HG03139 (cell line): ENCODE results near the gene GTF2IRD2.
"Not testable (repeated sequence)": the region's sequence is repeated elsewhere in the genome, so short reads cannot be mapped to it uniquely, and the experiment has no call there.

ENCODE experiments used
- ATAC-seq: cut with Tn5 transposase; IDR thresholded peaks from one replicate; pipeline ENCODE4 v1.9.1; 2021; ENCODE audit not compliant: unreplicated experiment

Gene GTF2IRD2

DNA sequence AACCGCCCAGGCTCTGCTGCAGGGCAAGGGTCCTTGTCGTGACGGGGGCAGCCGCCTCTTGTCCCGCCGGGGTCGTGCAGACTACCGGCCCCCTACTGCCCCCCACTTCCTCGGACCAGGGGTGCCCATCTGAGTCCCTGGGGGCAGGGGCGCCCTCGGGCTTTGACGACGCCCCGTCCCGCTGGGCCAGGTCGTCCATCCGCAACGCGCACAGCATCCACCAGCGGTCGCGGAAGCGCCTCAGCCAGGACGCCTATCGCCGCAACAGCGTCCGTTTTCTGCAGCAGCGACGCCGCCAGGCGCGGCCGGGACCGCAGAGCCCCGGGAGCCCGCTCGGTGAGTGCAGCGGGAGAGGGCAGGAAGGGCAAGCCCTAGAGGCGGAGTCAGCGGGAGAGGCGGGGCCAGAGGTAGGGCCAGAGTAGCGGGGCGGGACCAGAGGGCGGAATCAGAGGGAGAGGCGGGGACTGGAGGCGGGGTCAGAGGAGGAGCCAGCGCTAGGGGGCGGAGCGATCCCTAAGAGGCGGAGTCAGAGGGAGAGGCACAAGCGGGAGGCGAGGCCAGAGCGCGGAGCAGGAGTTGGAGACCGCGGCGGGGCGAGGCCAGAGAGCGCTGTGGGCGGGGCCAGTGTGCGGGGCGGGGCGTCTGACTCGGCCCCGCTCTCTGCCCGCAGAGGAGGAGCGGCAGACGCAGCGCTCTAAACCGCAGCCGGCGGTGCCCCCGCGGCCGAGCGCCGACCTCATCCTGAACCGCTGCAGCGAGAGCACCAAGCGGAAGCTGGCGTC, 62.8 kb downstream of the GTF2IRD2 start:
- ATAC-seq, result peak; percentile 87

DNA sequence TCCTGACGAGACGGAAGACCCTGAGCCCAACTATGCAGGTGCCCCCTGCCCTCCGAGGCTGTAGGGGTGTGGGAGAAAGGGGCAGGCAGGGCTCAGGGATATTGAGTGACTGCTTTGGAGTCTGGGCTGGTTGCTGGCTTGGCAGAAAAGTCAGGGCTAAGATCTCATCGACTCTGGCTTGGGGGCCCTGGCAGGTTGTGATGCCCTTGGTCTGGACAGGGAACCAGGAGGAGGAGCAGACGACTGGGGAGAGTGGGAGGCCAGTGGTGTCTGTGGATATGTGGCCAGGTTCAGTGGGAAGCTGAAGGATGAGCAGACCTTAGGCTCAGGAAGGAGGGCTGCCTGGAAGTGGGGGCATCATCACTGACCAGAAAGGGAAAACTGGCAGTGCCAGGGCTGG, 67.8 kb downstream of the GTF2IRD2 start:
- not testable (repeated sequence) for ATAC-seq

DNA sequence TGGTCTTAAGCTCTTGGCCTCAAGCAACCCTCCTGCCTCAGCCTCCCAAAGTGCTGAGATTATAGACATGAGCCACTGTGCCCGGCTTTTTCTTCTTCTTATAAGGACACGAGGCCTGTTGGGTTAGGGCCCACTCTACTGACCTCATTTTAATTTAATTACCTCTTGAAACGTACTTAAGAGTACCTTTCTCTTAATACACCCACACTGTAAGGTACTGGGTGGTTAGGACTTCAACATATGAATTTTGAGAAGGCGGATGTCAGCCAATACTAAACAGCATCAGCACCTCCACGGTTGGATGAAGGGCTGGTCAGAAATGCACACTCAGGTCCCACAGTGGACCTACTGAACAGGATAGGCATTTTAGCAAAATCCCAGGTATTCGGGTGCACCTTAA, 69.7 kb downstream of the GTF2IRD2 start:
- not testable (repeated sequence) for ATAC-seq

DNA sequence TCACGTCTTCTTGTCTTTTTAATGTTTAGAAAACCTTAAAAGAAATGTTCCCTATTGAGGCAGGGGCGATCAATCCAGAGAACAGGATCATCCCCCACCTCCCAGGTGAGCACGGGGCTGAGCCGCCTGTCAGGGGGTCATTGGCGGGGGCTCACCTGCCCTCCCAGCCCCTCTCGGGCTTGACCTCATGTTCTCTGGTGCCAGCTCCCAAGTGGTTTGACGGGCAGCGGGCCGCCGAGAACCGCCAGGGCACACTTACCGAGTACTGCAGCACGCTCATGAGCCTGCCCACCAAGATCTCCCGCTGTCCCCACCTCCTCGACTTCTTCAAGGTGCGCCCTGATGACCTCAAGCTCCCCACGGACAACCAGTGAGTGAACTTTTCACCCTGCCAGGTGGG, 72.4 kb downstream of the GTF2IRD2 start:
- not testable (repeated sequence) for ATAC-seq

DNA sequence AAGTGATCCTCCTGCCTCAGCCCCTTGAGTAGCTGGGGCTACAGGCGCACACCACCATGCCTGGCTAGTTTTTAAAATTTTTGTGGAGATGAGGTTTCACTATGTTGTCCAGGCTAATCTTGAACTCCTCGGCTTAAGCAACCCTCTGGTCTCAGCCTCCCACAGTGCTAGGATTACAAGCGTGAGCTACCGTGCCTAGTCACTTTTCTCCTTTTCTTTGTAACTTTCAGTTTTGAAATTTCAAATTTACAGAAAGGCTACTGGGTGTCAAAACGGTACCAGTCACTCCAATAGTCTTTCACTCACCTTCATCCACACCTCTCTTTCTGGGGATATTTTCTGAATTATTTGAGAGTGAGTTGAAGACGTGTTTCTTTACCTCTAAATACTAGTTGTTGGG, 76.3 kb downstream of the GTF2IRD2 start:
- ATAC-seq, result not testable (repeated sequence)

DNA sequence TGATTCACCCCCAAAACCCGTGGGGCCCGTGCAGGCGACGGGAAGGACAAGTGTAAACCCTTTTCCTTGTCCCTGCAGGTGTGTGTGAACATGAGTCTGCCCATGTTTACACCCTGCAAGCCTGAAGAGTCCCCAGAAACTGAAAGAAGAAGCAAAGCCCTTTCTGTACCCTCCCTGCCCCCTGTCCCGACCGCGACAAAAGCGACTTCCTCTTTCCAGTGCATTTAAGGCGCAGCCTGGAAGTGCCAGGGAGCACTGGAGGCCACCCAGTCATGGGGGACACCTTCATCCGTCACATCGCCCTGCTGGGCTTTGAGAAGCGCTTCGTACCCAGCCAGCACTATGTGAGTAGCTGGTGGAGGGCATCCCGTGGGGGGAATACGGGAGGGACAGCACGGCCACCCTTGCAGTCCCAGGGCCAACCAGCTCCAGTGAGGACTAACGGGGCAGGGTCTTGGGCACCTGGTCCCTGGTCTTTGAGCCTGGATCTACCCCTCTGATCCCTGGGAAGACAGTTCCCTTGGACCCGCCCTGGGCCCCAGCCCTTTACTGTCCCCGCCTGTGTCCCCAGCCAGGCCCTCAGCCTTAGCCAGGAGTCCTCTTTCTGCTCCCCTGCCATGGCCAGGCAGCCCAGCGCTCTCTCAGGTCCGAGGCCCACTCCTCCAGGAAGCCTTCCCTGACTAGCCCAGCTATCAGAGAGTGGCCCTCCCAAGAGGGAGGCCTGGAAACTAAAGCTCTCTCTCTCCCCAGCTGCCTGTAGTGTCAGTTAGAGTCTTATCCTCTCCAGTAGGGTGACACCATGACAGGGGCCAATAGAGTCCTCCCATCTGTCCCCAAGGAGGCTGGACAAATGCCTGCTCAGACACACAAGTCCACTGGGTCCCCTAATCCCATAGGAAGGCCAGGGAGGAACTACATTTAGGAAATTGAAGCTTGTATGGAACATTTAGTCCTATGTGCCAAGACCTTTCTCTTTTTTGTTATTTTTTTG, 77.3 kb downstream of the GTF2IRD2 start, which contains the start of gene NCF1:
Gene NCF1 (plus strand): TSS at position 252 of the 991 bp plus-strand sequence. CDS start 21 bp downstream, at position 273.
- ATAC-seq, result peak; percentile 72

DNA sequence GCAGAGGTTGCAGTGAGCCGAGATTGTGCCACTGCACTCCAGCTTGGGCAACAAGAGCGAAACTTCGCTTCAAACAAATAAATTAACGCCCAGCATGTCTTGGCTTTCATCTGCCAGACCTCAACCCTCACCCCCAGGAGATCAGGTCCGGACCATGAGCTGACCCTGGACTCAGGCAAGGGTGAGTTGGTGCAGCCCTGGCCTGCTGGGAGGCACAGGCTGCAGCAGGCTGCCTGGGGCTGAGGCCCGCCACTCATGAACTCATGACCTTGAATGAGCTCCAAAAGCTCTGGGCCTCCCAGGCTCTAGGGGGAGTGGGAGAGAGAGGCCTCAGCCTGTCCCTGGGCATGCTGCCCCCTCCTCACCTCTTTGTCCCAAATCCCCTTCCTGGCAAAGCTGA, 79.3 kb downstream of the GTF2IRD2 start:
- ATAC-seq, result not testable (repeated sequence)

DNA sequence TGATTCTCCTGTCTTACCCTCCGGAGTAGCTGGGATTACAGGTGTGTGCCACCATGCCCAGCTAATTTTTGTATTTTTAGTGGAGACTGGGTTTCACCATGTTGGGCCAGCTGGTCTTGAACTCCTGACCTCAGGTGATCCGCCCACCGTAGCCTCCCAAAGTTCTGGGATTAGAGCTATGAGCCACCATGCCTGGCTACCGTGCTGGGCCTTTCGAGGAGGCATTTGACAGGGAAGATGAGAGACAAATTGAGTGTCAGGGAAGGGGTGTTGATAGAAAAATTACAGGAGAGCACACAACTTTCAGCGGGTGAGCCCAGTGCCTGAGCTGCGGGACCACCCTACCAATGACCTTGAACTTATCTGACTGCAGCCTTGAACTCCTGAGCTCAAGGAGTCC, 81.3 kb downstream of the GTF2IRD2 start:
- not testable (repeated sequence) for ATAC-seq

DNA sequence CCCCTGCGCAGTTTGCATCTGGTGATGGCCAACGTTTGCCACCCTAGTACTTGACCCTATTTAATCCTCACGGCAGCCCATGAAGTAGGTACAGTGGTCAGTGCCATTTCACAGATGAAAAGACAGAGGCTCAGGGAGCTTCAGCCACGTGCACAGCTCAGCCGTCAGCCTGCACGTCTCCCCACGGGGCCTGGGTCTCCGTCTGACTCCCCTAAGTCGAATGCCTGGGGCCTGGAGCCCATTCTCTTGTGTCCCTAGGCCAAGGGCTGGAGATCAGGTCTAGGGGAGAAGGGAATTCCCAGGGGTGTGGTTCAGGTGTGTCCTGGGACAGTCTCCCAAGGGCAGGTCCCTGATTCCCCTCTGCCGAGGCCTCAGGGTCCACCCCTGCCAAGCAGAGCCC, 84.4 kb downstream of the GTF2IRD2 start:
- not testable (repeated sequence) for ATAC-seq

DNA sequence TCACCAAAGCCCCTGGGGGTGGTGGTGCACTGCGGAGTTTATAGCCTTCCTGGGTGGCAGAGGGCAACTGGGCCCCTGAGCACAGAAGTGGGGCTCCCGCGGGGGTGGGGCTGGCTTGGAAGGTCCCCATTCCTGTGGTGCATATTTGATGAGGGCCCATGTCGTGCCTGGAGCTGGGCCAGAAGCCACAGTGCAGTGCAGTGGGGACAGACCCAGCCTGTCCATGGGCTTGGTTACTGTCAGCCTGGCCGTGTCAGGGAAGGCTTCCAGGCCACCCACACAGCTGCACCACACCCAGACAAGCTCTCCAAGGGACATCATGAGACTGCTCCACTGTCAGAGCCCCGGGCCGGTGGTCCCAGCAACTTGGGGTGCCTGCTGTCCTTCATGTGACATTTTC, 84.9 kb downstream of the GTF2IRD2 start:
- not testable (repeated sequence) for ATAC-seq

DNA sequence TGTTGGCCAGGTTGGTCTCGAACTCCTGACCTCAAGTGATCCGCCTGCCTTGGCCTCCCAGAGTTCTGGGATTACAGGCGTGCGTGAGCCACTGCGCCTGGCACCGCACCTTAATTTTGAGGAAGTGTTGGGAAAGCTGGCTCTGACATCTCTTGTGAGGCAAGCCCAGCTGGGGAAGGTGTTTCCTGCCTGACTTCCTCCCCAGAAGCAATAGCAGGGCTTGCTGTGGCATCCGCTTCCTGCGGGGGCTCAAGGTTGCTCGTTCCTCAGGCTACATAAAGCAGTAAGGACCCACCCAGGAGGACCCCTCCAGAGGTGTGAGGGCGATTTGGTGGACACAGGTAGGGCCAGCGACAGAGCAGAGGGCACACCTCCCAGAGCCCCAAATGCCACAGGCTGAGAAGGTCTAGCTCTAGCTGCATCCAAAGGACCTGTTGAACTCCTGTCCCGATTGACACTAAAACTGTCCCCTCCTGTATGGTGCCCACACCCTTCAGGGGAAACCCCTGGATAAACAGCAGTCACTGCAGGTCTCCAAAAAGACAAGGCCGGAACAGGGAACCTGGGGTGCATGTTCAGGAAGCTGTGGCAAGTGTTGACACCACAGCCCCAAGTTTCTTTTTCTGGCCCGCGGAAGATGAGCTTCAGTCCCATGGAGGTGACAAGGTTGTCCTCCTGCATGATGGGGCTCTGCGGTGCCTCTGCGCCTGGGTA, 86.0 kb downstream of the GTF2IRD2 start:
- ATAC-seq, result not testable (repeated sequence)

DNA sequence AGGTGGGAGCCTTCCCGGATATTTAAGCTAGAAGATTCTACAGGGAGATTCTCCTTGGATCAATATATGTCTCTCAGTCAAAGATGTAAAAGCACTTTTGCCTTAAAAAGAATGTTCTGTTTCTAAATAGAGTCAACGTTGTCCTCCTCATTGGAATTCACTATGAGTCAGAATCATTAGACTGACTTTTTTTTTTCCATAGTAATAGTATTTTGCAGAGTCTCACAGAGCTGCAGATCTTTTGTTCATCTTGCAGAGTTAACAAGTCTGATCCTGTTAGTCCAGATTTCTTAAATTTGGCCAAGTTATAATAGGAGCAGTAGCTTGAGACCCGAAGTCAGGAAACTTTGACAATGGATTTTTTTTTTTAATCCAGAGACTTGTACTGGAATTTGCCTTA, 92.4 kb downstream of the GTF2IRD2 start:
- ATAC-seq, result not testable (repeated sequence)

DNA sequence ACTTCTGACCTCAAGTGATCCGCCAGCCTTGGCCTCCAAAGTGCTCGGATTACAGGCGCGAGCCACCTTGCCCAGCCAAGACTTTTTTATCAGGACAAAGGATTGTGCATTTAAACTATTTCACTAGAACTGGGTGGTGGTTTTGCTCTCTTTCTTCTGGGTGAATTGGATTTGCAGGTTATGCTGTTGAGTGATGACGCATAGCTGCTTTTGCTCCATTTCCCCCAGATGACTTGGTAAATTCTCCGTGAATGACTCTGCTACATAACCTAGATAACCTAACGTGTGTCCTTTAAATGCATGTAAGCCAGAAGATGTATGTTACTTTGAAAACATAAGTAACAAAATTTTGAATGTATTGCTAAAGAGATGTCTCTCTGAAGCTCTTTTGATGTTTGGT, 93.1 kb downstream of the GTF2IRD2 start:
- ATAC-seq, result not testable (repeated sequence)

DNA sequence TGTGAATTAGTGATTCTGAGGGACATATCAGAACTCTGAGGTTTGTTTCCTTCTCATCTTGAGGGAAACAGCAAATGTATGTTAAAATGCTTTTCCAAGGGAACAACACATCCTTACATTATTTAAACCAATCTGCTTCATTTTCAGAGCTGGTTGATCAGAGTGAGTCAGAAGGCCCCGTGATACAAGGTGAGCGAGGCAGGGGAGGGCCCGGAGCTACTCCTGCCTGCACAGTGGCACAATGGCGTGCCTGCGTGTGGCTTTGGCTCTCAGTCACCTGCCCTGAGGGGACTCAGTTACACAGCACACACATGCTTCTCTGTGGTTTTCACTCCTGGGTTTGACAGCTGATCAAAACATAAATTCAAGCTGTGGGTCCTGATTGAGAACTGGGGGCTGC, 94.7 kb downstream of the GTF2IRD2 start:
- not testable (repeated sequence) for ATAC-seq

DNA sequence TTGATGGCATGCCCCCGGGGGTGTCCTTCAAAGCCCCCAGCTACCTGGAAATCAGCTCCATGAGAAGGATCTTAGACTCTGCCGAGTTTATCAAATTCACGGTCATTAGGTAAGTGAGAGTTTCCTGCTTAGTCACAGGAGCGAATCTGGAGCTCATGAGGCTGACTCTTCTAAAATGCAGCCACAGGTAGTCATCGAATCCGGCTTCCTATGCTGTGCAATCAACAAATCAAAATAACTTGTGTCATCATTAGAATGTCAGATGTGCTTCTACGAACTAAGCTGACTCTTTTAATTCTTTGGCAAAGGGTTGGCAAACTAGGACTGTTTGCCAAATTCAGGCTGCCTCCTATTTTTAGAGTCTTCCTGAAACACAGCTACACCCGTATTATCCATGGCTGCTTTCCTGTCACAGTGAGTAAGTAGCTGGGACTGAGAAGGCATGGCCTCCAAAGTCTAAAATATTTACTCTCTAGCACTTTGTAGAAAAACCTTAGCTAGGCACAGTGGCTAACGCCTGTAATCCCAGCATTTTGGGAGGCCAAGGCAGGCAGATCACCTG, 97.4 kb downstream of the GTF2IRD2 start:
- ATAC-seq, result not testable (repeated sequence)
